ENCODE results near the gene SKAP2.

The SKAP2 gene

DNA sequence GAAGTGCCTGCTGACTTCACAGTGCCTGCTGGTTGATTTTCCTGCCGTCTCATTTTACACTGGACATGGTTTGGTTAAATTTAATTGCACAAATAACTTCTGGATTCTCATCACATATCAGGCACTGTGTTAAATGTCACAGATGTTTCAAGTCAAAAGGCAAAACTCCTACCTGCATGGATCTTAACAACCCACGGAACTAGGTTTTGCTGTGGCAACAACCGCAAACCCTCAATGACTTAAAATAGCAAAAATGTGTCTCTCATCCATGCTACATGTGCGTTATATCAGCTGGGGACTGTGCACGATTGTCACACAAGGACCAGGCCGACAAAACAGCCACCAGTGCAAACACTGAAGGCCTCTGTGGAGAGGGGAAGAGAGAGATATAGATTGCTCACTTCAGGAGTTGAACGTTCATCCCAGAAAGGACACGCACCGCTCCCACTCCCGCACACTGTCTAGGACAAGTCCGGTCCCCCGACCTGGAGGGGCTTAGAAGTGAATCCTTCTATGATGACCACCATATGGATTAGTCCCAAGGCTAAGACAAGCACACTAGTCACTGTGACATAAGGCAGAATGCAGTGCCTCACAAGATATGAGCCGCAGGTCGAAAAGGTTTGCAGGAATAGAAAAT, 233.3 kb downstream of the SKAP2 start:
- Histone ChIP-seq H3K27me3 (ENCODE audit: insufficient read depth, insufficient read length) (no peaks in the 10 kb centered on the region), H3K9me3 (ENCODE audit: insufficient read depth, low read length) (no peaks in the 10 kb centered on the region), H3K9ac (ENCODE audit: insufficient read length, low read depth) (no peak overlapping the region), H3K36me3 (ENCODE audit: insufficient read depth, insufficient read length, low read length) (no peaks in the 10 kb centered on the region), H3K4me1 (ENCODE audit: insufficient read depth, insufficient read length) (no peaks in the 10 kb centered on the region), H3K4me3 (ENCODE audit: insufficient read length, low read depth) (no peak overlapping the region)
- DNase-seq (ENCODE audit: low read depth, low spot score), result no peak
- no peak for TF ChIP-seq SUZ12 (IDR thresholded peaks at IDR 0.05; ENCODE audit: extremely low read depth, insufficient read depth, insufficient read length)
- TF ChIP-seq YY1 (IDR thresholded peaks at IDR 0.05; ENCODE audit: insufficient read depth, insufficient read length), result no peak
- TF ChIP-seq ZNF274 (IDR thresholded peaks at IDR 0.05; ENCODE audit: low read depth, low read length), result no peak

DNA sequence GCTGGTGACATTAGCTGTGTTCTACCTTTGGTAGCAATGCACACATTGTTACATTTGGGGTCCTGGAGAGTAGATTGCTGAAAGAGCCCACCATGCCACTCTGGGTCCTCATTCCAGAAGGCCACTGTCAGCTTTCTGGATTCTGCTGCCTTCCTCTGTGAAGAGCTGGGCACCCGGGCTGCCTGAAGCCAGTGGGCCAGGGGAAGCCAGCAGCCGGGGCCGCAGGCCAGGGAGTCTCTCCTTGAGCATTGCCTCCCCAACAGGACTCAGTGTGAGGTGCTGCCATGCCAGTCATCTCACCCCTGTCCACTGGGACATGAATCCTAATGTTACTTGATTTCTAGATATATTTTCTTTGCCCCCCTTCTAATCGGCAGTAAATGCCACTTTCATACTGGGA, 234.0 kb downstream of the SKAP2 start:
- Histone ChIP-seq H3K4me1 (ENCODE audit: insufficient read depth, insufficient read length) (no peaks in the 10 kb centered on the region), H3K27me3 (ENCODE audit: insufficient read depth, insufficient read length) (no peaks in the 10 kb centered on the region), H3K4me3 (ENCODE audit: insufficient read length, low read depth) (no peak overlapping the region), H3K36me3 (ENCODE audit: insufficient read depth, insufficient read length, low read length) (no peaks in the 10 kb centered on the region), H3K9ac (ENCODE audit: insufficient read length, low read depth) (no peak overlapping the region), H3K9me3 (ENCODE audit: insufficient read depth, low read length) (no peaks in the 10 kb centered on the region)
- no peak for TF ChIP-seq YY1 (IDR thresholded peaks at IDR 0.05; ENCODE audit: insufficient read depth, insufficient read length)
- no peak for TF ChIP-seq ZNF274 (IDR thresholded peaks at IDR 0.05; ENCODE audit: low read depth, low read length)
- no peak for TF ChIP-seq SUZ12 (IDR thresholded peaks at IDR 0.05; ENCODE audit: extremely low read depth, insufficient read depth, insufficient read length)
- DNase-seq (ENCODE audit: low read depth, low spot score), result no peak

DNA sequence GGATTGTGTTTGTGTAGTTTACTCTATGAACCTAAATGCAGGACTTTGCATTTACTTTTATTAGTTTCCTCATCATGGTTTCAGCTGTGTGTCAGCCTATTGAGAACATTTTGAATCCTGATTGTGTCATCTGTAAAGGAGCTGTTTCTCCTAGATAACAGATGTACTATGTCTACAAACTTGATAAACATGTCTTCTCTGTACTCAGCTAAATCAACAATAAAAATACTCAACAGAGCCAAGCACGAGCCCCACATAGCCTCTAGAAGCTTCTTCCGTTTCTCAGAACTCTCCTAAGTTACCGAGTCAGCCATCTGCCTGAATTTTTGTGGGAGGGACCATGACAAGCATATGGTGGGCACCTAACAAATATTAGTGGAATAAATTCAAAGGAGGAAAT, 234.7 kb downstream of the SKAP2 start:
- TF ChIP-seq YY1 (IDR thresholded peaks at IDR 0.05; ENCODE audit: insufficient read depth, insufficient read length) (no peak), ZNF274 (IDR thresholded peaks at IDR 0.05; ENCODE audit: low read depth, low read length) (no peak)
- Histone ChIP-seq H3K4me1 (ENCODE audit: insufficient read depth, insufficient read length) (no peaks in the 10 kb centered on the region), H3K27me3 (ENCODE audit: insufficient read depth, insufficient read length) (no peaks in the 10 kb centered on the region), H3K9me3 (ENCODE audit: insufficient read depth, low read length) (no peaks in the 10 kb centered on the region), H3K36me3 (ENCODE audit: insufficient read depth, insufficient read length, low read length) (no peaks in the 10 kb centered on the region), H3K4me3 (ENCODE audit: insufficient read length, low read depth) (no peak overlapping the region), H3K9ac (ENCODE audit: insufficient read length, low read depth) (no peak overlapping the region)
- DNase-seq (ENCODE audit: low read depth, low spot score), result no peak

DNA sequence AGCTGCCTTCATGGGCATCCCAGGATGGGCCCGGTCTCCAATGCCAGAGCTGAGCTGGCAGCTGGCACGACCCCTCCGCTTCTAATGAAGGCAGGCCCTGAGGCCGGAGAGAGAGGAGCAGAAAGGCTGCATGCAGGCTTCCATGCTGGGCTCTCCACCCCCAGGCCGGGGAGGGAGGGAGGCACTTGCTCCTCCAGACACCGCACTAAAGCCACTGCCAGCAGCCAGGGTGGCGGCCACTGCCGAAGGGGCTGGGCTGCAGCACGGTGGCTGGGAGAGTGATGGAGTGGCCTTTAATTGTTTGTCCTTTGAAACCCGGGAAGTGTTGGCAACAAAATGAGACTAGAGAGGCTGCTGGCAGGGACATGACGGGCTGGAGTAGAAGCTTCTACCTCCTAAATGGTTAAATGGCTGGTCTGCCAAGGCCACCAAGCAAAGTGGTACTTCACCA, 236.5 kb downstream of the SKAP2 start:
- H3K27me3 ChIP-seq (ENCODE audit: insufficient read depth, insufficient read length), result no peaks in the 10 kb centered on the region
- H3K9me3 ChIP-seq (ENCODE audit: insufficient read depth, low read length), result no peaks in the 10 kb centered on the region
- H3K36me3 ChIP-seq (ENCODE audit: insufficient read depth, insufficient read length, low read length), result no peaks in the 10 kb centered on the region
- H3K4me1 ChIP-seq (ENCODE audit: insufficient read depth, insufficient read length), result no peaks in the 10 kb centered on the region
- H3K9ac ChIP-seq (ENCODE audit: insufficient read length, low read depth), result no peak overlapping the region
- TF ChIP-seq YY1 (IDR thresholded peaks at IDR 0.05; ENCODE audit: insufficient read depth, insufficient read length) (no peak), ZNF274 (IDR thresholded peaks at IDR 0.05; ENCODE audit: low read depth, low read length) (no peak), SUZ12 (IDR thresholded peaks at IDR 0.05; ENCODE audit: extremely low read depth, insufficient read depth, insufficient read length) (no peak)
- DNase-seq (ENCODE audit: low read depth, low spot score), result no peak
- no peak overlapping the region for H3K4me3 ChIP-seq (ENCODE audit: insufficient read length, low read depth)

DNA sequence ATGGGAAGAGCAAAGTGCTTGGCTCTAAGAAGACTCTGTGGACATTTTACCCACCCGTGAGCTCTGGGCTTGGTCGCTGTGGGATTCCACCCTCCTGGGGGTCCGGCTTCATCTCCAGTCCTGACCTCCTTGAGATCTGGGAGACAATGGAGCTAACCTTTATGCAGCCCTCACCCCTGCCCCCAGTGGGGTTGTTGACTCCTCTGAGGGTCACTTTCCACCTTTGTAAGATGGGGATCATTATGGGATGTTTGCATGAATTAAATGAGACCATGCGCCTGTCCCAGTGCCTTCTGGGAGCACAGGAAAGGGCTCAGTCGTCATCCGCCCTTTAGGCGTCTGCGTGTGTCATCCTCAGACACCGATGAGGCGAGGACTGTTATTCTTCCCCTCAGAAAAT, 237.2 kb downstream of the SKAP2 start:
- H3K9ac ChIP-seq (ENCODE audit: insufficient read length, low read depth), result no peak overlapping the region
- no peak for DNase-seq (ENCODE audit: low read depth, low spot score)
- H3K4me1 ChIP-seq (ENCODE audit: insufficient read depth, insufficient read length), result no peaks in the 10 kb centered on the region
- TF ChIP-seq YY1 (IDR thresholded peaks at IDR 0.05; ENCODE audit: insufficient read depth, insufficient read length), result no peak
- TF ChIP-seq ZNF274 (IDR thresholded peaks at IDR 0.05; ENCODE audit: low read depth, low read length), result no peak
- no peak for TF ChIP-seq SUZ12 (IDR thresholded peaks at IDR 0.05; ENCODE audit: extremely low read depth, insufficient read depth, insufficient read length)
- H3K36me3 ChIP-seq (ENCODE audit: insufficient read depth, insufficient read length, low read length), result no peaks in the 10 kb centered on the region
- H3K27me3 ChIP-seq (ENCODE audit: insufficient read depth, insufficient read length), result no peaks in the 10 kb centered on the region
- no peak overlapping the region for H3K4me3 ChIP-seq (ENCODE audit: insufficient read length, low read depth)
- H3K9me3 ChIP-seq (ENCODE audit: insufficient read depth, low read length), result no peaks in the 10 kb centered on the region

DNA sequence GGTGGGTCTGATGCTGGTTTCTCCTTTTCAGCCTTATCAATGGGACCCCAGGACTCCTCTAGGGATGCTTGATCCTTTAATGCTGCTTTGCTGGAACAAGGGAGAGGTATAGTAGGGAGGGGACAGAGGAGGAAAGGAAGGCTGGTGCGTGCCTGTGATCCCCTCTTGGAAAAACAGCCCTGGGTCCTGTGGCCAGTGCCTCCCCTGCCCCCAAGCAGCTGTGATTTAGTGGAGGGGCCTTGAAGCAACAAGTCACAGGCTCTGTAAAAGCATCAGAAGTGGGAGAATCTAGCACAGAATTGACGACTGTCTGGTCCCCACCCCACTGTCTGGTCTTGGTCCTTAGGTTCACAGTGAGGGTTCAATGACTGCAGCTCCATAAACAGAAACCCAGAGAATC, 237.7 kb downstream of the SKAP2 start:
- TF ChIP-seq YY1 (IDR thresholded peaks at IDR 0.05; ENCODE audit: insufficient read depth, insufficient read length) (no peak), ZNF274 (IDR thresholded peaks at IDR 0.05; ENCODE audit: low read depth, low read length) (no peak), SUZ12 (IDR thresholded peaks at IDR 0.05; ENCODE audit: extremely low read depth, insufficient read depth, insufficient read length) (no peak)
- H3K9ac ChIP-seq (ENCODE audit: insufficient read length, low read depth), result no peak overlapping the region
- no peaks in the 10 kb centered on the region for H3K9me3 ChIP-seq (ENCODE audit: insufficient read depth, low read length)
- no peaks in the 10 kb centered on the region for H3K27me3 ChIP-seq (ENCODE audit: insufficient read depth, insufficient read length)
- H3K4me3 ChIP-seq (ENCODE audit: insufficient read length, low read depth), result no peak overlapping the region
- no peaks in the 10 kb centered on the region for H3K36me3 ChIP-seq (ENCODE audit: insufficient read depth, insufficient read length, low read length)
- no peak for DNase-seq (ENCODE audit: low read depth, low spot score)
- H3K4me1 ChIP-seq (ENCODE audit: insufficient read depth, insufficient read length), result no peaks in the 10 kb centered on the region

DNA sequence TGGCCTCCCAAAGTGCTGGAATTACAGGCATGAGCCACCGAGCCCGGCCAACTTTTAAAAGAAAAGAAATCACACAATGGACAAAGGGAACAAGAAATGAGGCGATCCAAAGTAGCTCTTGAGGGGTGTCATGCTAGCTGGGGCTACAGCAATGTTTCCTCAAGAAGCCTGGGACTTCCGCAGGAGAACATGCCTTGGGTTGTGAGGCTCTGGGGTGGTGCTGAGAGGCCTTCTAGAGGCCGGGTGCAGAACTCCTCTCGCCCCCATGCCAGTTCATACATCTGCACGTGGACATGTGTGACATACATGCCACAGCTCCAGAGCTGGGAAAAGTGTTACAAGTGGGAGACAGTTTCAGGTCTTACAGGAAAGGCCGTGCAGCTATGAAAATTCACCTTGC, 238.2 kb downstream of the SKAP2 start:
- Histone ChIP-seq H3K4me1 (ENCODE audit: insufficient read depth, insufficient read length) (no peaks in the 10 kb centered on the region), H3K27me3 (ENCODE audit: insufficient read depth, insufficient read length) (no peaks in the 10 kb centered on the region), H3K4me3 (ENCODE audit: insufficient read length, low read depth) (no peak overlapping the region), H3K9ac (ENCODE audit: insufficient read length, low read depth) (no peak overlapping the region), H3K9me3 (ENCODE audit: insufficient read depth, low read length) (no peaks in the 10 kb centered on the region), H3K36me3 (ENCODE audit: insufficient read depth, insufficient read length, low read length) (no peaks in the 10 kb centered on the region)
- no peak for DNase-seq (ENCODE audit: low read depth, low spot score)
- TF ChIP-seq YY1 (IDR thresholded peaks at IDR 0.05; ENCODE audit: insufficient read depth, insufficient read length), result no peak
- TF ChIP-seq SUZ12 (IDR thresholded peaks at IDR 0.05; ENCODE audit: extremely low read depth, insufficient read depth, insufficient read length), result no peak
- no peak for TF ChIP-seq ZNF274 (IDR thresholded peaks at IDR 0.05; ENCODE audit: low read depth, low read length)

Data from NT2/D1 (cell line).